ENCODE data around the gene ZNF275.
"Not testable (repeated sequence)": the region's sequence is repeated elsewhere in the genome, so short reads cannot be mapped to it uniquely, and the experiment has no call there.

ZNF275 gene

DNA sequence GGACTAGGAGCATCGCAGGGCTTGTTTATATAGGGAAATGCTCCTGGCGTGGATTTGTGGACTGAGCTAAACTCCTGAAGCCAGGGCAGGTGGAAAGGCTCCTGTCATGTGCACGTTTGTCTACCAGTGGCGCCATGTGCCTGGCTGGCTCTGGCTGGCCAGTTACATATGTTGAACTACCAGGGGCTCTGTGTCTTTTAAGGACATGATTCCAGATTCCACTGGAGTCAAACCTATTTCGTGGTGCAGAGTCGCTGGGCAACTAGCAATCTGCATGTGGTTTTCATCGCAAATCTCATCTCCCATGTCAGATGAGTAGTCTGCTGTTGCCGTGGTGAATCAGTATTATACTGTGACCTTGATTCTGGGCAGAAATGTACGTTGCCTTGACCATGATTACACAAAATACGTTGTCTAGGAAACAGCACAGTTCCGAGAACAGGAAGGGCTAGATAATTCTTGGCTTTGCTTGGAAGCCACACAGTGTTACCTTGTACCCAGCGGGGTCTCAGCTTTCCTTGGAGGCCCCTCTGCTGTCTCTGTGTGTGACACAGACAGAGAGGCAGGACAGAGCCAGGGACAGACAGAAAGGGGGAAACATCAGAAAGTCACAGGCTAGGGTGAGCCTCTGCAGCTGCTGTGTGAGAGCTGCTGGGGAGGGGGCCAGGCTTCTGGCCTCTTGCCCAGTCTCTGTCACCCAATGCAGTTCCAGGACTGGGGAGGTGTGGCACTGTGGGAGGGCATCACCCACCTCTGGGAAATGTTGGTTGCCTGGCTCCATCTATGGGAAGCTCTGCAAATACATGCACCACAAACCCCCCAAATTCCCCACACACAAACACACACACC lies 48.0 kb downstream of the ZNF275 start:
- peak overlapping the region; percentile 11 for H3K4me3 ChIP-seq (ENCODE audit: low read depth, low read length)
- peak; percentile 81 for DNase-seq (ENCODE audit: low read depth)

DNA sequence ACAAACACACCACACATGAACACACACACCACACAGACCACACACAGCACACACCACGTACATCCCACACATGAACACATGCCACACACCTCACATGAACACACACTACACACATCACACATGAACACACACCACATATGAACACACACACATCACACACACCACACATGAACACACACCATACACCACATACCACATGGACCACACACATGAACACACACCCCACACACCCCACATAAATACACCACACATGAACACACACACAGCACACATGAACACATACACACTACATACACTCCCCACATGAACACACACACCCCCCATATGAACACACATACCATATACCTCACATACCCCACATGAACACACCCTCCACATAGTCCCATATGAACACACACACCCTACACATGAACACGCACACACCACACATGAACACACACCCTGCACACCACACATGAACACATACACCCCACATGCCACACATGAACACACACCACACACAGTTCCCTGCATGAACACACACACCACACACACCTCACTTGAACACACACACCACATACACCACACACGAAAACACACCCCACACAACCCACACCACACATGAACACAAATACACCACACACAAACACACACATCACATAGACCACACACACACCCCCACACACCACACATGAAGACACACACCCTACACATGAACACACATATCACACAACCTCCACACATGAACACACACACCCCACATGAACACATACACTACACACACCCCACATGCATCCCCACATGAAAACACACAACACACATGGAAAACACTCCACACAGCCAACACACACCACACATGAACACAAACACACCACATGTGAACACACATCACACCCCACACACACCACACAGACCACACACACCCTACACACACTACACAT lies 48.9 kb downstream of the ZNF275 start:
- H3K4me3 ChIP-seq (ENCODE audit: low read depth, low read length) = no peak overlapping the region
- no peak for DNase-seq (ENCODE audit: low read depth)

DNA sequence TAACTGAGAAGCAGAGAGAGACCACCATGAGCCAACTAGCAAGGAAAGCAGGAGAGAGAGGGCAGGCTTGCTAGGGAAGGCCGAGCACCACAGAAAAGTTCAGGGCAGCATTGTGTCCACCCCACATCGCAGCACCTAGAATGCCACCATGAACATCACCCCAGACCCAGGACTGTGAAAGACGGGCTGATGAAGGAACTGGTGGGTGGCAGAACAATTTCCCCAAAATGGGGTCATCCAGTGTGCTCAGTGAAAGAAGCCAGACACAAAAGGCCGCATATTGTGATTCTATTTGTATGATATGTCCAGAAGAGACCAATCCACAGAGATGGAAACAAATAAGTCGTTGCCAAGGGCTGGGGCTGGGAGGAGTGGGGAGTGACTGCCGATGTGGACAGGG lies 50.4 kb downstream of the ZNF275 start:
- DNase-seq (ENCODE audit: low read depth) = no peak
- no peak overlapping the region for H3K4me3 ChIP-seq (ENCODE audit: low read depth, low read length)

DNA sequence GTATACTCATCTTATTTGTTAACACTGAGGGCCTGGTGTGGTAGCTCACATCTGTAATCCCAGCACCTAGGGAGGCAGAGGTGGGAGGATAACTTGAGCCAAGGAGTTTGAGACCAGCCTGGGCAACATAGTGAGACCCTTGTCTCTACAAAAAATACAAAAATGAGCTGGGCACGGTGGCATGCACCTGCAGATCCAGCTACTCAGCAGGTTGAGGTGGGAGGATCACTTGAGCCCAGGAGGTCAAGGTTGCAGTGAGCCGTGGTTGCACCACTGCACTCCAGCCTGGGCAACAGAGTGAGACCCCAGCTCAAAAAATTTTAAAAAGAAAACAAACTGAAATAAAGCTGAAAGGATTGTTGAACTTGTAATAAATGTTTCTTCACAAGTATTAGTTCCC lies 51.0 kb downstream of the ZNF275 start:
- DNase-seq (ENCODE audit: low read depth); H3K4me3 ChIP-seq (ENCODE audit: low read depth, low read length): not testable (repeated sequence)

DNA sequence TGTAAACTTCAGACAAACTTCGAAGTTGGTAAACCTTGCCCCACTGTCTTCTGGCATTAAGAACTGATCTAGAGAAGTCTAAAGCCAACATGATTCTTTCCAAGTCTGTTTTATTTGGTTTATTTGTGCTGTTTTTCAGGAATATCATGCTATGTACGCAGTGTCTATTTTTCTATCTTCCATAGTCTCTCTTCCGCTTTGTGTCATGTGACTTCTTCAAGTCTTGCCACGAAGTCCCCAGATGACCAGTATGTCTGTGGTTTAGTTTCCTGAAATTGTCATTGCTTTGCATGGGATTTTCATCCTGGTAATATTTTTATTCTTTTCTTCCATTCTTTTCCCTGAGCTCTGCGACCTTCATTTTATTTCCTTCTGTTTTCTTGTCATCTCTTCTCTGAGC lies 52.1 kb downstream of the ZNF275 start:
- H3K4me3 ChIP-seq (ENCODE audit: low read depth, low read length) = no peak overlapping the region

DNA sequence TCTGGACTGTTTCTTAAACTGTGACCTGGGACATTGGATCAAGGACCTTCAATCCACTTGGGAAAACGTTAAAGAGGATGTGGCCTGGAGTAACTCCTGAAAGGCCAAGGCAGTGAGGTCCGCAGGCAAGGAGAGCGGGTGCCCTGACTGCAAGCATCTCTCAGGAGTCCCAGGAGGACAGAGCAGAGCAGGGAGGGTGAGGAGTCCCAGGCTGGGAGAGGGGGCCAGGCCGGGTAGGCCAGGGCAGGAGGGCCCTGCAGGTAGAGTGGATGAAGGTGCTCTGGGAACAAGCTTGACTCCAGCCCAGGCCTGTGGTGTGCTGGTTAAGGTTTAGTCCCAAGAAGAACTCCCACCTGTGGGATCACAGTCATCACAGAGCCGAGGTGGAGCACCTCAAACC lies 53.4 kb downstream of the ZNF275 start:
- H3K4me3 ChIP-seq (ENCODE audit: low read depth, low read length) = no peak overlapping the region
- no peak for DNase-seq (ENCODE audit: low read depth)

More for the DNA sequence above, 52.1 kb downstream of the ZNF275 start:
- no peak for DNase-seq (ENCODE audit: low read depth)

DNA sequence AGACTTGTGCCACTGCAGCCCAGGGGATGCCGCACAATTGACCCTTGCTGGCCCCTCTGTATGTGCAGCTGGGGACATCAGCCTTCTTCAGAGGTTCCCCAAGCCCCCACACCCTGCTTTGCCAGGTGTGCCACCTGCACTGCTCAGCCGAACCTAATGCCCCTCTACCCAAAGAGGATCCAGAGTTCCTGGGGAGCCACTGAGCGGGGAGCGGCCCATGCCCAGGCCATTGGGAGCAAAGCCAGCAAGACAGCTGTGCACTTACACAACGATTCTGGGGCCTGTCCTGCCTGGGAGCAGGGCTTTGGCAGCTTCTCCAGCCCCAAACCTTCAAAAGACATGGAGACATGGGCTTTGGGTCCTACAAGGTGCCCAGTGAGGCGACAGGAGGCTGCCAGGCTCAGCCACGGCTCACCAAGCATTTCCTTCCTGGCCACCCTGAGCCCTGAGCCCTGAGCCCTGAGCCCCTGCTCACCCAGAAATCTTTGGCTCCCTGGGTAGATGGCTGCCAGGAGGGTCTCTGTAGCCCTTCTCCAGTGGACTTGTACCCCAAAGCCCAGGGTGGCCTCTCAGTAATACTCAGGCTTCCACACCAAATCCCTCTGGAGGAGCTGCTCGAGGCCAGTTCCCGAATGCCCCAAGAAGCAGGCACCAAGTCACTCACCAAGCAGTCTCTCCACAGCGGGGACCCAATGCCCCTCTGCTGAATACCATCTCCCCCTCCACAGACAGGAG lies 54.2 kb downstream of the ZNF275 start:
- no peak overlapping the region for H3K4me3 ChIP-seq (ENCODE audit: low read depth, low read length)
- DNase-seq (ENCODE audit: low read depth) = no peak

DNA sequence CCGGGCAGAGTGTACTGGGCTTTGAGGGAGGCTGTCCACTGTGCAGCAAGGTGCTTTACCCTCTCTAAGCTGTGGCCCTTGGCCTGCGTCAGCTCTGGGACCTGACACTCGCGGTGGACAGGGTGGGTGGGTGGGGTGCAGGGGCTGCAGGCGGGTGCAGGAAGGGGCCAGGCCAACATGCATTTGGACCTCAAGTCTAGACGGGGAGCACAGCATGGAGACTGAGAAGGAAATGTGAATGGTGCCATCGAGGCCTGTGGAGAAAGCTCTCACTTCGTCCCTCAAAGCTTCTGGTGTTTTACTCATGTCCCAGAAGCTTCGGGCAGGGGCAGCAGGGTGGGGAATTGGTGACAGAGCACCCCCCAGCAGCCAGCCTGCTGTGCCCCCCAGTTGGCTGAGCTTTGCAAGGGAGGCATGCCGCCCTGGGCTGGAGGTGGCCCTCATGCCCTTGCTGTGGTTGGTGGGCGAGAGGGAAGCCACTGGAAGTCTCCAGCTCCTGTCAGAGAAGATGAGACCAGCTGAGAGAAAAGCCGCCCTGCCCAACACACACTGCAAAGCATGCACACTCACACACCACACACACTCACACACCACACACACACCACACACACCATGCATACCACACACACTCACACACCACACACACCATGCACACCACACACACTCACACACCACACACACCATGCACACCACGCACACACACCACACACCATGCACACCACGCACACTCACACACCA lies 54.9 kb downstream of the ZNF275 start:
- DNase-seq (ENCODE audit: low read depth) = no peak
- no peak overlapping the region for H3K4me3 ChIP-seq (ENCODE audit: low read depth, low read length)

DNA sequence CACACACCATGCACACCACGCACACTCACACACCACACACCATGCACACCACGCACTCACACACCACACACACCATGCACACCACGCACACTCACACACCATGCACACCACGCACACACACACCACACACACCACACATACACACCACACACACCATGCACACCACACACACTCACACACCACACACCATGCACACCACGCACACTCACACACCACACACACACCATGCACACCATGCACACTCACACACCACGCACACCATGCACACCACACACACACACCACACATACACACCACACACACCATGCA lies 55.5 kb downstream of the ZNF275 start:
- DNase-seq (ENCODE audit: low read depth) = not testable (repeated sequence)

DNA sequence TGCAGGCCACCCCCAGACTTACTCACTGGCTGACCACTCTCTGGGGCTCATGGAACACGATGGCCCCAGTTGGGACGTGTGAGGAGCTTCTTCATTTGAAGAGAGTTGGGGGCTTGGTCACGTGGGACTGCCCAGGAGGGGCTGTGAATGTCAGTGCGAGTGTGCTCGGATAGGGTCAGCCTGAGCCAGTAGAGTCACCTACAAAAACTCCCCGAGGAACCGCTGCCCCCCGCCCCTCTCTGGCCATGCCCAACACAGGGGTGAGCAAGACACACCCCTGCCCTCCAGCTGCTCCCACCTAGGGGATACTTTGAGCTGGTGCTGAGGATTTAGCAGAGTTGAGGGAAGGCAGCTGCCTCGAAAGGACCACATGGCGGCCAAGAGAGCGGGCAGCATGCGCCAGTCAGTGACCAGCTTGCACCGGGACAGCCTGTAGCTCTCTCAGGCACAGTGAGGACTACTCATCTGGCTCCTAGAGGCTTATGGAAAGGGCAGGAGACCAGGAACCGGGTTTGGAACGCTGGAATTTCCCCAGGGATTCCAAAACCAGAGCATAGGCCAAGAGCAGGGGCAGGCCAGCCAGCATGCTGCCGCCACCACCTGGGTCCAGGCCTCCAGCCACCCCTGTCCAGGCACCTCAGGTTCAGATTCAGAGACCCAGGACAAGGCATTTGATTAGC lies 58.8 kb downstream of the ZNF275 start:
- no peak for DNase-seq (ENCODE audit: low read depth)
- H3K4me3 ChIP-seq (ENCODE audit: low read depth, low read length) = no peak overlapping the region

More for the DNA sequence above, 55.5 kb downstream of the ZNF275 start:
- H3K4me3 ChIP-seq (ENCODE audit: low read depth, low read length) = not testable (repeated sequence)

DNA sequence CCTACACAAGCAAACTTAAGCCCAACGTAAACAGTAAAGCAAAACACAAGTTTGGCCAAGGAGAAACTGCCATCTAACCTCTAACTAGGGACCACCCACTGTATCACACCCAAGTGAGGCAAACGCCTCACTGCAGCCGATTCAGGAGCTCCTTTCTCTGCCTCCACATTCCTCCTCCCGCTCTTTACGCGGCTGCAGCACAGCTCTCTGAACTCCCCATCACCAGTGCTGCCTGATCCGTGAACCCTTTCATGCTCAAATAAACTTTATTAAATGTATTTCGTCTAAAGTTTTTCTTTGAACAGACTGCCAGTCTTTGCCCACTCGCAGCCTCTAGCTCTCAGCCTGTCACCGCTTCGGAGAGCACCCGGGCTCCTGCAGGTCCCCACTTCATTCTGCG lies 60.7 kb downstream of the ZNF275 start:
- DNase-seq (ENCODE audit: low read depth) = no peak
- no peak overlapping the region for H3K4me3 ChIP-seq (ENCODE audit: low read depth, low read length)

DNA sequence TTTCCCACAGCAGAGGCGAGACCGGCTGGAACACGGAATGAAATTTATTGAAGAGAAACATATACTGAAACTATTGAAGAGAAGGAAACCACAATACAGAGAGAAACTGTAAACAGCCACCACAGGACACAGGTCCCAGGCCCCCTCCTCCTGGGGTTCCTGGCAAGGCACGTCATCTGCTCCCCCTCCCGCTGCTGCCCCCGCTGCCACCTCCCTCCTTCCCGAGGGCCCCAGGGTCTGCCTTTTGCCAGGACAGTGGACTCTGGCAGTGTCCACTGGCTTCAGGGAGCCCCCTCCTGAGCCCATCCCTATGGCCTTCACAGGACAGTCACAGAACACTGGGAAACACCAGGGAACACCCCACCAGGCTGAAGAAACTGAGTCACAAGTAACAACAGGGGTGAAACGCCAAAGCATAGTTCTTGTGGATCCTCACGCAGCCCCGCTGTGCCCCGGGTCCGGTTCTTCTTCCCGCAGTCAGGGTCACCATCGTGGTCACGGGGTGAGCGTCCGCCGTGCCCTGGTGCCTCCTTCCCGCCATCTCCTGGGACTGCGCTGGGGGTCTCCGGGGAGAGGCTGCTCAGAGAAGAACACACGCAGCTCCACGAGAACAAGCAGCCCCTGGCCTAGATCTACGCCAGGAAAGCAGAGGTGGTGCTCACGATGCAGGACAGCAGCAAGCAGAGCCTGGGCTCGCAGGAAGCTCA lies 61.8 kb downstream of the ZNF275 start:
- no peak for DNase-seq (ENCODE audit: low read depth)
- no peak overlapping the region for H3K4me3 ChIP-seq (ENCODE audit: low read depth, low read length)

DNA sequence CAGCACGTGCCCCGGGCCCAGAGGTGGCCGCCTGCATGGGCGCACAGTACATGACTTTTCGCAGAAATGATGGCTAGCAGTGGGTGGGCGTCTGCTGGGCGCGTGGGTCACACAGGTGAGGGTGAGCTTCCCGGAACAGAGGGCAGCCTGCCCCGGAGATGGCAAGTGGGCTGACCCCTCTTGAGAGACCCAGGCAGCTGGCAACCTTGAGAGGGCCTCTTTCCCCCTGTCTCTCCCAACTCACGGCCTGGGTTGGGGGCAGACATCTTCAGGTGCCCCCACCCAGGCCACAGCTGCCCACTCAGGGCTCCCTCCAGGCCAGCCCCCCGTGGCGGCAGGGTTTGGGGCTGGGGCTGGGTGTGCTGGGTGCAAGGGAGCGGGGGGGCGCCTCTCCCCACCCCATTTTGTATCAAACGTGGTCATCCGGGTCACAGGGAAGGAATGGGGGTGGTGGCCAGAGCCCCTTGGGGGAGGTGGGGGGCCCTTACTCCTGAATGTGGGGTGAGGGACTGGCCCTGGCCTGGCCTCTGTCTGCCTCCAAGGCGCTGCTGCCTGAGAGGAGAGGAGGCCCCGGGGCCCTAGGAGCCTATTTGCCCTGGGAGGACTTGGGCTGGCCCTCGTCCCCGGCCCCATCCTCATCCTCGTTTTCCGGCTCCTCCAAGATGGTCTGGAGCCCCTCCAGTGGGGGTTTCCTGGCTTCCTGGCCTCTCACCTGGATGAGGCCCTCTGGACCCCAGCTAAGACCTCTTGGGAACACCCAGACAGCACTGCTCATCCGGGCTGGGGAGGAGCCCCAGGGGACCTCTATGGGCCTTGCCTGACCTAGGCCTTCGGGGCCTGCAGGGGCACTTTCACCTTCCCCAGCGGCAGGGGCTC lies 62.6 kb downstream of the ZNF275 start:
- no peak for DNase-seq (ENCODE audit: low read depth)
- no peak overlapping the region for H3K4me3 ChIP-seq (ENCODE audit: low read depth, low read length)

DNA sequence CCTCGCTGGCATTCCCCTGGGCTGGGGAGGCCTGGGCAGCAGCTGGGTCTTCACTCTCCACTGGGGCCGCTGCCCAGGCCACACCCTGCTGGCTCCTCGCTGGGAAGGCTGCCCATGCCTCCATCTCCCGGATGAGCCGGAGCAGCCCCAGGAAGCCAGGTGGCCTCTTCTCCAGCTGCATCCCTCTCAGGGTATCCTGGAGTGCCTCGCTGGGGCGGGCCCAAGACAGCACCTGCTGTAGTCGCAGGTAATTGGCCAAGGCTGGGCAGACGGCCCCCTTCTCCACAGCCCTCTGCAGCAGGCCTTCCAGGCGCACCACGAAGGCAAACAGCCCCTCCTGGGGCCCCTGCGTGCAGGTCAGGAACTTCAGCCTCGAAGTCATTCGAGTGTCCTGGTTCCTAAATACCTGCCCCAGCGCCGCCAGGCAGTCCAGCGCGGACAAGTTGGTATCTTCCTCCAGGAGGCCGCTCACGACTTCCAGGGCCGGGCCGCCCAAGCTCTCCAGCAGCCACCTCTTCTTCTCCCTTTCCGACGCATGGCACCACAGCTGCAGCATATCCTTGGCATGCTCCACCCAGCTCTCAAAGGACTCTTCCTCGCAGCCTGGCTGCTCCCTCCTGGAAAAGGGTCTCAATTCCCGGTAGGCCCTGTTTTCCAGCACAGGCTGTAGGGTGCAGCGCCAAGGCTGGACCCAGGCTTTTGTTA lies 63.5 kb downstream of the ZNF275 start:
- DNase-seq (ENCODE audit: low read depth) = no peak

DNA sequence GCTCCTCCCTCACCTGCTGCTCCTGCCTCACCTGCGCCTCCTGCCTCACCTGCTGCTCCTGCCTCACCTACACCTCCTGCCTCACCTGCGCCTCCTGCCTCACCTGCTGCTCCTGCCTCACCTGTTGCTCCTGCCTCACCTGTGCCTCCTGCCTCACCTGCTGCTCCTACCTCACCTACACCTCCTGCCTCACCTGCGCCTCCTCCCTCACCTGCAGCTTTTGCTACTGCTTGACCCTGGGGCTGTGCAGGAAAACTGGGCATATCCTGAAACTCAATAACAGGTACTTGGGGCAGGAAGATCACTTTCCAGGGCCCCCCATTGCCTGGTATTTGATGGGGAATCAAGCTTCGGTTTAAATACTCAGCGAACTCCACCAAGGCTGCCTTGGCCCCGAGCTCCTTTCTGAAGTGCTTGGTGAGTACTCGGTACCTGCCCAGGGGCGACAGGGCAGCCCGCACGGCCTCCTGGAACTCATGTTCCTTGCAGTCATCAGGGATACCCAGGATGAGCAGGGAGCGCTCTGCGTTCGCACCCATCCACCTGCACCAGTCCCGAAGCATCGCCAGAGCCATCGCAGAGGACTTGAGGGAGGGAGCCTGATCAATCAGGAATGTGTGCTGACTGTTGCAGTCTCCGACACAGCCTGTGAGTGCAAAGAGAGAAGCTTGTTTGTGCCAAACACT lies 64.5 kb downstream of the ZNF275 start:
- H3K4me3 ChIP-seq (ENCODE audit: low read depth, low read length) = no peak overlapping the region
- no peak for DNase-seq (ENCODE audit: low read depth)

More for the DNA sequence above, 63.5 kb downstream of the ZNF275 start:
- no peak overlapping the region for H3K4me3 ChIP-seq (ENCODE audit: low read depth, low read length)
